ENCODE measurements around the gene DBP. TPM values are rescaled to one million over a fixed set of nuclear protein-coding genes. Genes with fewer than 3 reads are reported as not detected.

Gene DBP
- total and polyA plus RNA-seq, 2 of the 13 experiments (the other 11 are each of a cell fraction or from before 2014, with no cell fraction given): 1.7 to 5.8 TPM

DNA sequence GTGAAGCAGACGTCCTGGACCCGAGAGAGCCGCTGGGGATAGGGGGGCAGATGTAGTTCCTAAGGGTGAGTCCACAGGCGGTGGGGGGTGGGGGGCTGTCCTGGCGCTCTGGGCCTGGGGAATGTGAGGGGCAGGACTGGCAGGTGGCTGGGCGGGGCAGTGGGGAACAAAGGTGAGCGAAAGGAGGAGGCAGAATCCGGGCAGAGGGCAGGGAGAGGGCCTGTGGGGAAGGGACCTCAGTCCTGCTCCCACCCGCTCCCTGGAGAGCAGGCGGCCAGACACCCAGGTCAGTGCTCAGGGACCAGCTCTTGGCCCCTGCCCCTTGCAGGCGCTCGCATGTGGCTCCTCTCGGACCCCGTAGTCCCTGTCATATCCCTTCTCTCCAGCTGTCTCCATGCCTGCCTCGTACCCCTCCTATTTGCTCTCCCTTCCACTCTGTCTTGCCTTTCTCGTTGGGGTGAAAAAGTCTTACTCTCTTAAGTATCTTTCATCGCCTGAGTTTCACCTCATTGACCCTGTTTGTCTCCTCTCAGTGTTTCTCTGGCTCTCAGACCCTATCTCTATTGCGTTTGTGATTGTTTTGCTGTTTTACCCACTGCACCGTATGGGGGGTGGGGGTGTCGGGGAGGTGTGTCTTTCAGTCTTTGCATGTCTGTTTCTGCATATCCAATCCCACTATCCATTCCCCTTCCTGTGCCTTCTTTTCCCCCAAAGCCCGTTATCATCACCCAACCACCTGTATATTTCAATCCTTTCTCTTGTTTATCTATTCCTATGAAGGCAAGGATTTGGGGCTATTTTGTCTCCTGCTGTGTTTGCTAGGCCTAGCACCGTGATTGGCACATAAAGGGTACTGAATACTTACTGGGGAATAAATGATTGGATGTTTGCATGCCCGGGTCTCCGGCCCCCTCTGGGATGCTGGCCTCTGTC lies 12.1 kb downstream of the DBP start (continued):
- TF ChIP-seq GRHL1 (CRISPR knock-in tag; conservative IDR thresholded peaks at IDR 0.05): no peak
- no peak for TF ChIP-seq THYN1 (CRISPR knock-in tag; IDR thresholded peaks at IDR 0.05; ENCODE audit: borderline replicate concordance, low read depth)
- TF ChIP-seq ZNF503 (CRISPR knock-in tag; IDR thresholded peaks at IDR 0.05): no peak
- no peak for TF ChIP-seq ZNF329 (CRISPR knock-in tag; IDR thresholded peaks at IDR 0.05; ENCODE audit: low read depth)
- TF ChIP-seq, protein P1, sequence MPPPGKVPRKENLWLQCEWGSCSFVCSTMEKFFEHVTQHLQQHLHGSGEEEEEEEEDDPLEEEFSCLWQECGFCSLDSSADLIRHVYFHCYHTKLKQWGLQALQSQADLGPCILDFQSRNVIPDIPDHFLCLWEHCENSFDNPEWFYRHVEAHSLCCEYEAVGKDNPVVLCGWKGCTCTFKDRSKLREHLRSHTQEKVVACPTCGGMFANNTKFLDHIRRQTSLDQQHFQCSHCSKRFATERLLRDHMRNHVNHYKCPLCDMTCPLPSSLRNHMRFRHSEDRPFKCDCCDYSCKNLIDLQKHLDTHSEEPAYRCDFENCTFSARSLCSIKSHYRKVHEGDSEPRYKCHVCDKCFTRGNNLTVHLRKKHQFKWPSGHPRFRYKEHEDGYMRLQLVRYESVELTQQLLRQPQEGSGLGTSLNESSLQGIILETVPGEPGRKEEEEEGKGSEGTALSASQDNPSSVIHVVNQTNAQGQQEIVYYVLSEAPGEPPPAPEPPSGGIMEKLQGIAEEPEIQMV (CRISPR knock-in tag; IDR thresholded peaks at IDR 0.05; ENCODE audit: low read depth): no peak
- TF ChIP-seq TOE1 (CRISPR knock-in tag; IDR thresholded peaks at IDR 0.05): no peak
- TF ChIP-seq, protein P2, sequence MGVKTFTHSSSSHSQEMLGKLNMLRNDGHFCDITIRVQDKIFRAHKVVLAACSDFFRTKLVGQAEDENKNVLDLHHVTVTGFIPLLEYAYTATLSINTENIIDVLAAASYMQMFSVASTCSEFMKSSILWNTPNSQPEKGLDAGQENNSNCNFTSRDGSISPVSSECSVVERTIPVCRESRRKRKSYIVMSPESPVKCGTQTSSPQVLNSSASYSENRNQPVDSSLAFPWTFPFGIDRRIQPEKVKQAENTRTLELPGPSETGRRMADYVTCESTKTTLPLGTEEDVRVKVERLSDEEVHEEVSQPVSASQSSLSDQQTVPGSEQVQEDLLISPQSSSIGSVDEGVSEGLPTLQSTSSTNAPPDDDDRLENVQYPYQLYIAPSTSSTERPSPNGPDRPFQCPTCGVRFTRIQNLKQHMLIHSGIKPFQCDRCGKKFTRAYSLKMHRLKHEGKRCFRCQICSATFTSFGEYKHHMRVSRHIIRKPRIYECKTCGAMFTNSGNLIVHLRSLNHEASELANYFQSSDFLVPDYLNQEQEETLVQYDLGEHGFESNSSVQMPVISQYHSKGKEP (CRISPR knock-in tag; IDR thresholded peaks at IDR 0.05): no peak
- TF ChIP-seq, protein P3, sequence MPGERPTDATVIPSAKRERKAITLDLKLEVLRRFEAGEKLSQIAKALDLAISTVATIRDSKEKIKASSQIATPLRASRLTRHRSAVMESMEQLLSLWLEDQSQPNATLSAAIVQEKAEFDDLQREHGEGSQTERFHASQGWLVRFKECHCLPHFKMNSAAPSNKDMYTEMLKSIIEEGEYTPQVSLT (CRISPR knock-in tag; IDR thresholded peaks at IDR 0.05; ENCODE audit: borderline replicate concordance, low read depth): no peak
- TF ChIP-seq ZNF282 (IDR thresholded peaks at IDR 0.05; ENCODE audit: partially characterized antibody): no peak
- TF ChIP-seq TEF (CRISPR knock-in tag; IDR thresholded peaks at IDR 0.05): no peak
- TF ChIP-seq ZNF3 (CRISPR knock-in tag; IDR thresholded peaks at IDR 0.05): no peak
- TF ChIP-seq GTF2F1 (IDR thresholded peaks at IDR 0.05; ENCODE audit: low read length): no peak
- TF ChIP-seq ZSCAN29 (CRISPR knock-in tag; conservative IDR thresholded peaks at IDR 0.05): no peak

Data from HepG2 (cell line).